ENCODE data around the gene CRYBA4. TPM values are rescaled to one million over a fixed set of nuclear protein-coding genes. Genes with fewer than 3 reads are reported as not detected.

Gene CRYBA4
- total RNA-seq, 1 experiment from 2014 or later = not detected

GRCh38 chr22:26658671-26659478, 37.1 kb downstream of the CRYBA4 start:
- DNase-seq (ENCODE audit: low read depth) = peak; percentile 97

GRCh38 chr22:26660356-26660755, 38.6 kb downstream of the CRYBA4 start:
- DNase-seq (ENCODE audit: low read depth) = no peak

GRCh38 chr22:26660961-26661578, 39.3 kb downstream of the CRYBA4 start:
- DNase-seq (ENCODE audit: low read depth) = no peak

GRCh38 chr22:26662160-26662559, 40.4 kb downstream of the CRYBA4 start:
- no peak for DNase-seq (ENCODE audit: low read depth)

- DNase-seq (ENCODE audit: low read depth) = no peak
Measured at GRCh38 chr22:26663374-26663923, 41.7 kb downstream of the CRYBA4 start.

GRCh38 chr22:26665813-26666231, 44.1 kb downstream of the CRYBA4 start:
- DNase-seq (ENCODE audit: low read depth) = no peak

GRCh38 chr22:26667140-26667539, 45.4 kb downstream of the CRYBA4 start:
- no peak for DNase-seq (ENCODE audit: low read depth)

GRCh38 chr22:26669060-26669481, 47.3 kb downstream of the CRYBA4 start:
- peak; percentile 53 for DNase-seq (ENCODE audit: low read depth)

- DNase-seq (ENCODE audit: low read depth) = no peak
Measured at GRCh38 chr22:26670459-26670858, 48.7 kb downstream of the CRYBA4 start.

- DNase-seq (ENCODE audit: low read depth) = no peak
Measured at GRCh38 chr22:26671317-26672059, 49.7 kb downstream of the CRYBA4 start.

- no peak for DNase-seq (ENCODE audit: low read depth)
Measured at GRCh38 chr22:26672060-26672471, 50.3 kb downstream of the CRYBA4 start.

GRCh38 chr22:26672590-26673468, 51.1 kb downstream of the CRYBA4 start:
- peak; percentile 96 for DNase-seq (ENCODE audit: low read depth)

GRCh38 chr22:26673486-26673885, 51.7 kb downstream of the CRYBA4 start:
- peak; percentile 12 for DNase-seq (ENCODE audit: low read depth)

- DNase-seq (ENCODE audit: low read depth) = no peak
Measured at GRCh38 chr22:26674211-26675190, 52.7 kb downstream of the CRYBA4 start.

- DNase-seq (ENCODE audit: low read depth) = no peak
Measured at GRCh38 chr22:26675687-26676268, 54.0 kb downstream of the CRYBA4 start.

GRCh38 chr22:26677217-26677616, 55.5 kb downstream of the CRYBA4 start:
- DNase-seq (ENCODE audit: low read depth) = no peak

- DNase-seq (ENCODE audit: low read depth) = peak; percentile 73
Measured at GRCh38 chr22:26679003-26679629, 57.4 kb downstream of the CRYBA4 start.

All from HT1080 (cell line).